HG03571 (cell line): ENCODE data around the gene ADTRP.

Experiments used
- ATAC-seq: cut with Tn5 transposase; IDR thresholded peaks from one replicate; pipeline ENCODE4 v1.9.1; 2021; ENCODE audit not compliant: unreplicated experiment

Gene ADTRP

GRCh38 chr6:11778648-11779328 lies at the start of gene ADTRP:
Gene ADTRP, minus strand, starts transcription at chr6:11778803. Its CDS starts 44 bp downstream, at chr6:11778759.
- ATAC-seq = no peak

- ATAC-seq = no peak
Measured at GRCh38 chr6:11826779-11827178, 48.2 kb upstream of the ADTRP start.

- ATAC-seq = peak; percentile 67
Measured at GRCh38 chr6:11824986-11825385, 46.4 kb upstream of the ADTRP start.

- no peak for ATAC-seq
Measured at GRCh38 chr6:11822346-11822745, 43.7 kb upstream of the ADTRP start.

- ATAC-seq = no peak
Measured at GRCh38 chr6:11821781-11822180, 43.2 kb upstream of the ADTRP start.

- no peak for ATAC-seq
Measured at GRCh38 chr6:11820821-11821220, 42.2 kb upstream of the ADTRP start.

GRCh38 chr6:11819486-11819885 lies 40.9 kb upstream of the ADTRP start:
- ATAC-seq = no peak

- no peak for ATAC-seq
Measured at GRCh38 chr6:11815231-11815630, 36.6 kb upstream of the ADTRP start.

GRCh38 chr6:11814819-11815218 lies 36.2 kb upstream of the ADTRP start:
- ATAC-seq = no peak

- ATAC-seq = no peak
Measured at GRCh38 chr6:11814106-11814505, 35.5 kb upstream of the ADTRP start.

- ATAC-seq = no peak
Measured at GRCh38 chr6:11813606-11814005, 35.0 kb upstream of the ADTRP start.

GRCh38 chr6:11812951-11813350 lies 34.3 kb upstream of the ADTRP start:
- no peak for ATAC-seq

GRCh38 chr6:11812439-11812838 lies 33.8 kb upstream of the ADTRP start:
- ATAC-seq = no peak

- no peak for ATAC-seq
Measured at GRCh38 chr6:11811644-11812264, 33.2 kb upstream of the ADTRP start.

- no peak for ATAC-seq
Measured at GRCh38 chr6:11810854-11811643, 32.4 kb upstream of the ADTRP start.

GRCh38 chr6:11810039-11810541 lies 31.5 kb upstream of the ADTRP start:
- no peak for ATAC-seq

- ATAC-seq = no peak
Measured at GRCh38 chr6:11808054-11808453, 29.5 kb upstream of the ADTRP start.

- ATAC-seq = no peak
Measured at GRCh38 chr6:11806561-11807317, 28.1 kb upstream of the ADTRP start.

GRCh38 chr6:11805259-11806053 lies 26.9 kb upstream of the ADTRP start:
- no peak for ATAC-seq

- no peak for ATAC-seq
Measured at GRCh38 chr6:11804701-11805100, 26.1 kb upstream of the ADTRP start.
